Fibroblast of pulmonary artery (primary cell): ENCODE measurements around the gene EML4.
"Not testable (repeated sequence)": the region's sequence is repeated elsewhere in the genome, so short reads cannot be mapped to it uniquely, and the experiment has no call there.

Experiments used
- DNase-seq: peaks from one replicate; pipeline ENCODE4 v3.0.0-alpha.2; 2010; ENCODE audit warnings: low read depth
- H3K4me3 ChIP-seq: replicated peaks from 2 replicates; pipeline ENCODE4 v1.5.1; 2011; ENCODE audit warnings: low read depth, mild to moderate bottlenecking, control low read depth, low read length, moderate library complexity
- TF ChIP-seq, protein P1 (sequence below): IDR thresholded peaks from 2 replicates; pipeline ENCODE4 v1.5.1; 2011; ENCODE audit warnings: mild to moderate bottlenecking, control low read depth, low read length, inconsistent platforms; ENCODE audit errors: missing control alignments

The EML4 gene

DNA sequence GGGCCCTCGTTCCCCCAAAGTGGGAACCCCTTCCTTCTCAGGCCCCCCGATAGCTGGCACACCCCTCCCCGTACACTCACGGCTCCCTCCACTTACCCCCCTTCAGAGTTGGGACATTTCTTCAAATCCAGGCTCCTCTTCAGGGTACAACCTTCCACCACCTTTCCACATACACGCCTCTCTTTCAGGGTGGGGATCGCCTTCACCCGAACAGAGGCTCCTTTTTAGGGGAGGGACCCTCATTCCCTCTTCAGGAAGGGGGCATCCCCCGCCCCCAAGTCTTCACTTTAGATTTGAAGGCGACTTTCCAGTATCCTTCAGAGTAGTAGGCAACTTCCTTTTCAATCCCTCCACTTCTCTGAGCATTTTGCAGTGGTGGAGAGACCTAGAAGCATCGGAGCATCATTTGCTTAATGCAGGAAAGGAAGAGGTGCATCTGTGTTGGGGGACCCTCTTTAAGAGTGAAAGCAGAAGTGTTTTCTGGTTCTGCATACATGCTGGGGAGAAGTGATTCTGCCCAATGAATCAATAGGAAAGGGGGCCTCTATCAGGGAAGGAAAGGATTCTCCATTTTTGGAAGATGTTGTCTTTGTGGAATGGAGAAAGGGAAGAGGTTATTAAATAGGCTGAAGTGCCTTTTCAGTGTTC is 845 bp downstream of the EML4 start:
- peak overlapping the region; percentile 88 for H3K4me3 ChIP-seq
- DNase-seq, result no peak

DNA sequence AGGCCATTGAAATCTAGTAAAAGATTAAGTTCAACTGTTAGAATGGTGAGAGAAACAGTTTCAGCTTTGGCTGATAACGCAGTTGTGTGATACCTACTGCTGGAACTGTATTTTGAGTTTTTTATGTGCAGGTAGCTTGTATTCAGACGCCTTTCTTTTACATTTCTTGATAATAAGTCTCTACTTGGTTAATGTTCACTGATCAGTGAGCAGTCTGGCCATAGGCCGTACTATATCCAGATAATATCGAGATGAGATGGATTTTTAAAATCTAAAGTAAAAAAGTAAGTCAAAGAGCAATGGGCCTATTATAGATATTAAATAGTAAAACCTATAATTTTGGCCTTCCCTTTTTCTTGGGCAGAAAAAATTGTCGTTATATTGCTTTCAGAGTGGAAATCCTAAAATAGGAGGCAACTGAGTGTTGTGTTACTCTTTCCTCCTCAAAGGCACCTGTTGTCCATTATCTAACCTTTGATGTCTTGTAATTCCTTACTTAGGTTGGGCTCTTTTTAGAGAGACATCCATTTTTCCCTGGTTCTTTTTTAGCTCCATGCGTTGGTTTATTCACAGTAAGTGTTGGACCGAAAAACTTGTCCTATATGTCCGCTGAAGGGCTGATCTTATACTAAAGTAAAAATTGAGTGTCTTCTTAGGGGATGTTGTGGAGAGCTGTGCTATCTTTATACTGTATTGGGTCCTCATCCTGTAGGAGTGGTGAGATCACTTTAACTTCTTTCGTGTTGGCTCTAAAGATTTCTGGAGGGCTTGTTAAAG is 1.7 kb downstream of the EML4 start:
- TF ChIP-seq, protein P1, sequence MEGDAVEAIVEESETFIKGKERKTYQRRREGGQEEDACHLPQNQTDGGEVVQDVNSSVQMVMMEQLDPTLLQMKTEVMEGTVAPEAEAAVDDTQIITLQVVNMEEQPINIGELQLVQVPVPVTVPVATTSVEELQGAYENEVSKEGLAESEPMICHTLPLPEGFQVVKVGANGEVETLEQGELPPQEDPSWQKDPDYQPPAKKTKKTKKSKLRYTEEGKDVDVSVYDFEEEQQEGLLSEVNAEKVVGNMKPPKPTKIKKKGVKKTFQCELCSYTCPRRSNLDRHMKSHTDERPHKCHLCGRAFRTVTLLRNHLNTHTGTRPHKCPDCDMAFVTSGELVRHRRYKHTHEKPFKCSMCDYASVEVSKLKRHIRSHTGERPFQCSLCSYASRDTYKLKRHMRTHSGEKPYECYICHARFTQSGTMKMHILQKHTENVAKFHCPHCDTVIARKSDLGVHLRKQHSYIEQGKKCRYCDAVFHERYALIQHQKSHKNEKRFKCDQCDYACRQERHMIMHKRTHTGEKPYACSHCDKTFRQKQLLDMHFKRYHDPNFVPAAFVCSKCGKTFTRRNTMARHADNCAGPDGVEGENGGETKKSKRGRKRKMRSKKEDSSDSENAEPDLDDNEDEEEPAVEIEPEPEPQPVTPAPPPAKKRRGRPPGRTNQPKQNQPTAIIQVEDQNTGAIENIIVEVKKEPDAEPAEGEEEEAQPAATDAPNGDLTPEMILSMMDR, result no peak
- peak overlapping the region; percentile 88 for H3K4me3 ChIP-seq

More for the DNA sequence above, 845 bp downstream of the EML4 start:
- TF ChIP-seq, protein P1, result no peak

DNA sequence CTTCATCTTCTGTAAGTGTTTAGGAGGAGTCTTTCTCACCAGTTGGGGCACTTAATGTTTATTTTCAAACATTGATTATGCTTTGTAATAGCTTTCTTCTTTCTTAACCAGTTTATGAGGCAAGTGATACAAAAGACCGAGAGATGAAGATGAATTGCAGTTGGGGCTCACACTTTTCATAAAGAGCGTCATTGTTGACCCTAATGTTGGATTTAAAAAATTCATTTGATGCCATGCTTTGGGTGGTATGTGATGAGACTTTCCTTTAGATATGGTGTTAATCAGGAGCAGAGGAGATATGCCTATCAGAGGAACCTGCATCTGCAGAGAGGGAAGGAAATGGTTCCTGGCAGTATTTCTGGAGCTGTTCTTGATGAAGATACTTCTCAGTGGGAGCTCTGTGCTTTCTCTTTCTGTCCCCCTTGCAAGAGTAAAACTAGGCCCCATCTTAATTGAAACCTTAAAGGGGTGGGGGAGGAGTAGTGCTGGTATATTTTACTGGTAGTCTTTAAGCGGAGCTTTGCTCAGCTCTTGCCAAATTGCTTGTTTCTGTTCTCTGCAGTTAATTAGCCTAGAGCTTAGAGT is 2.3 kb downstream of the EML4 start:
- H3K4me3 ChIP-seq, result peak overlapping the region; percentile 88
- TF ChIP-seq, protein P1, result no peak
- no peak for DNase-seq

More for the DNA sequence above, 1.7 kb downstream of the EML4 start:
- no peak for DNase-seq

DNA sequence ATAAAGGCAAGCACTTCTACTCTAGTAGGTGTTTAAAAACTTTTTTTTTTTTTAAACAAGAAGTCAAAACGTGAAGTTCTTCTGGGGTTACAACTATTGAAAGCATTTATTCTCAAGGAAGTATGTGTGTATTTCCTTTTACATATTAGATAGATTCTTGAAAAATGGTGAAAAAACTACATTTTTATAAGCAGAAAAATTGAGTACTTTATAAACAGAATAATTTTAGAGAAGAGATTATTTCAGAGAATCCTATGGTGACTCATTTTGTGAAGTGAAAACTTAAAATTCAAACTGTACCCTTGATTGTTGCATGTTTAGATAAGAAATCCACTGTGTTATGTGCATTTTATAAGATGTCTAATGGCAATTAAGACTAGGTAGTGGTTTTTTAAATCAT is 2.9 kb downstream of the EML4 start:
- peak overlapping the region; percentile 88 for H3K4me3 ChIP-seq
- TF ChIP-seq, protein P1, result no peak

DNA sequence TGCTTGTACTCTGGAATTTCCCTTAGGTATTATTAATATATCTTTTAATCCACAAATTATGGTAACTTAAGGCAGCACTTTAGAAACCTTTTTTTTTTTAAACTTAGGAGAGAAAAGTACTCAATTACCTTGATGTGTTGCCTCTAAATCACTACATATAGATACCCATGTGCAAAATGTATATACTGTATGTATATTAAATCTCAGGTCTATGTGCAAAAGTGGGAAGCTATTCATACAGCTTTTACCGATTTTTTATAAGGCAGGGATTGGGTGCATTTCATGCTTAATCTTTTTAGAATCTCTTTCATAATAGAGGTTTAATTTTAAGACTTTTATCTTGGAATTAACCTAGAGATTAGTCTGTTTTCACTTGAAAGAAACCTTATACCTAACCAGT is 3.4 kb downstream of the EML4 start:
- DNase-seq, result no peak
- no peak overlapping the region for H3K4me3 ChIP-seq
- TF ChIP-seq, protein P1, result no peak

More for the DNA sequence above, 2.9 kb downstream of the EML4 start:
- no peak for DNase-seq

DNA sequence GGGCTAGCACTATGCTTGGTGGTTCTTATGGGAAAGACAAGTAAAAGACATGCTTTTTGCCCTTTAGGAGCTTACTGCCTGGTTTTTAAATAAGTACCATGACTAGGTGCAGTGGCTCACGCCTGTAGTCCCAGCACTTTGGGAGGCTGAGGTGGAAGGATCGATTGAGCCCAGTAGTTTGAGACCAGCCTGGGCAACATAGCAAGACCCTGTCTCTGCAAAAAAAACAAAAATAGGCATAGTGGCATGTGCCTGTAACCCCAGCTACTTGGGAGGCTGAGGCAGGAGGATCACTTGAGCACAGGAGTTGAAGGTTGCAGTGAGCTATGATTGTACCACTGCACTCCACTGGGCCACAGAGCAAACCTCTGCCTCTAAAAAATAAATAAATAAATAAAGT is 4.3 kb downstream of the EML4 start:
- not testable (repeated sequence) for DNase-seq, H3K4me3 ChIP-seq

DNA sequence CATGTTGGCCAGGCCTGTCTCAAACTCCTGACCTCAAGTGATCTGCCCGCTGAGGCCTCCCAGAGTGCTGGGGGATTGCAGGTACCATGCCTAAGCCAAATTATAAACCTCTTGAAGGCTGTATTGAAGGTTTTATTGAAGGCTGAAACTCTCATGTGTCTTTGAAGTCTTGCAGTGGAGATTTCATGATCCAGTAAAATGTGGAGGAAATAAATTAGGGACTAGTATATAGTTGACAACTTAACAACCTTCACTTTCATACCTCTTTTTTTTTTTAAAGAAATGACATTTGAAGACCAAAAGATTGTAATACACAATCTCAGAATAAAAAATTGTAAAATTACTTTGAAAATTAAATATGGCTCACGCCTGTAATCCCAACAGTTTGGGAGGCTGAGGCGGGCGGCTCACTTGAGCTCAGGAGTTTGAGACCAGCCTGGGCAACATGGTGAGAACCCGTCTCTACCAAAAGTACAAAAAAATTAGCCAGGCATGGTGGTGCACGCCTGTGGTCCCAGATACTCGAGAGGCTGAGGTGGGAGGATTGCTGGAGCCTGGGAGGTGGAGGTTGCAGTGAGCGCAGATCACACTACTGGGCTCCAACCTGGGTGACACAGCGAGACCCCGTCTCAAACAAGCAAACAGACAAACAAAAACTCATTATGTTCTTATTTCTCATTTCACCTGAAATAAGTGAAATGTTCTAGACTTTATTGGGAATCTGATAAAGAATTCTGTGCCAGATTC is 8.0 kb downstream of the EML4 start:
- TF ChIP-seq, protein P1, result no peak
- no peak for DNase-seq
- no peak overlapping the region for H3K4me3 ChIP-seq
